Kidney epithelial cell (primary cell): ENCODE data around the gene FCN3. TPM values are rescaled to one million over a fixed set of nuclear protein-coding genes. Genes with fewer than 3 reads are reported as not detected.
A peak's percentile ranks its signal among the peaks of the same experiment; 100 is the strongest.

Source experiments
- DNase-seq: peaks from one replicate; pipeline ENCODE4 v3.0.0-alpha.2; 2010; ENCODE audit warnings: low read depth
- H3K27me3 ChIP-seq: 2 replicates; pipeline ENCODE4 v1.6.0; 2011; ENCODE audit warnings: low read length; ENCODE audit not compliant: control insufficient read depth, insufficient read depth
- H3K36me3 ChIP-seq: 2 replicates; pipeline ENCODE4 v1.5.1; 2011; ENCODE audit warnings: low read length; ENCODE audit not compliant: control insufficient read depth, insufficient read depth
- H3K4me3 ChIP-seq: 2 replicates; pipeline ENCODE4 v1.5.1; 2011; ENCODE audit warnings: low read depth, mild to moderate bottlenecking, control low read depth, low read length
- CTCF ChIP-seq: IDR thresholded peaks from 2 replicates; pipeline ENCODE4 v1.5.1; 2011; ENCODE audit warnings: mild to moderate bottlenecking, moderate library complexity, low read length, control low read depth, inconsistent platforms; ENCODE audit not compliant: insufficient read depth, poor library complexity, severe bottlenecking
- total RNA-seq: library from RNA; depleted of rRNA; stranded (reverse); fragments of >200 nt; gene quantifications from 2 replicates; pipeline ENCODE4 v1.2.3, GENCODE V29; 2015

Gene FCN3
- total RNA-seq, 1 donor from 2014 or later: not detected

- Histone ChIP-seq H3K36me3 (no peaks in the 10 kb centered on the region), H3K4me3 (no peak overlapping the region), H3K27me3 (peaks cover 8% of the 10 kb centered on the region)
- no peak for DNase-seq
- TF ChIP-seq CTCF: peak; percentile 74
These were observed 27.7 kb upstream of the FCN3 start for GRCh38 chr1:27402349-27402754.

- H3K27me3 ChIP-seq: peaks cover 8% of the 10 kb centered on the region
- DNase-seq: no peak
- TF ChIP-seq CTCF: no peak
- H3K36me3 ChIP-seq: no peaks in the 10 kb centered on the region
- H3K4me3 ChIP-seq: no peak overlapping the region
These were observed 26.3 kb upstream of the FCN3 start for GRCh38 chr1:27400963-27401341.

- Histone ChIP-seq H3K4me3 (no peak overlapping the region), H3K27me3 (peaks cover 8% of the 10 kb centered on the region), H3K36me3 (no peaks in the 10 kb centered on the region)
- no peak for TF ChIP-seq CTCF
- no peak for DNase-seq
These were observed 25.7 kb upstream of the FCN3 start for GRCh38 chr1:27400082-27400962.

- TF ChIP-seq CTCF: no peak
- Histone ChIP-seq H3K36me3 (no peaks in the 10 kb centered on the region), H3K4me3 (no peak overlapping the region), H3K27me3 (peaks cover 8% of the 10 kb centered on the region)
- DNase-seq: no peak
These were observed 24.8 kb upstream of the FCN3 start for GRCh38 chr1:27399251-27400025.

- DNase-seq: no peak
- H3K27me3 ChIP-seq: peaks cover 8% of the 10 kb centered on the region
- no peak overlapping the region for H3K4me3 ChIP-seq
- H3K36me3 ChIP-seq: no peaks in the 10 kb centered on the region
- TF ChIP-seq CTCF: no peak
These were observed 24.0 kb upstream of the FCN3 start for GRCh38 chr1:27398405-27399149.
